GM12865 (cell line): ENCODE results near the gene CLIP2.

ENCODE experiments used
- DNase-seq: peaks from one replicate; pipeline ENCODE4 v3.0.0; 2010; ENCODE audit warnings: low read depth
- H3K4me3 ChIP-seq: 2 replicates; pipeline ENCODE4 v1.5.1; 2011; ENCODE audit warnings: mild to moderate bottlenecking, low read depth, low read length, control low read depth
- CTCF ChIP-seq: IDR thresholded peaks from 2 replicates; pipeline ENCODE4 v1.5.1; 2011; ENCODE audit warnings: low read length, control low read depth, low read depth, inconsistent platforms; ENCODE audit not compliant: insufficient read depth; ENCODE audit errors: missing control alignments

CLIP2 gene

GRCh38 chr7:74284781-74285259 is 4.4 kb upstream of the CLIP2 start:
- peak; percentile 88 for DNase-seq
- TF ChIP-seq CTCF = no peak
- H3K4me3 ChIP-seq = peak overlapping the region; percentile 28

- no peak for TF ChIP-seq CTCF
- no peak for DNase-seq
- no peak overlapping the region for H3K4me3 ChIP-seq
Observed at GRCh38 chr7:74286131-74286530, 3.1 kb upstream of the CLIP2 start.

DNA sequence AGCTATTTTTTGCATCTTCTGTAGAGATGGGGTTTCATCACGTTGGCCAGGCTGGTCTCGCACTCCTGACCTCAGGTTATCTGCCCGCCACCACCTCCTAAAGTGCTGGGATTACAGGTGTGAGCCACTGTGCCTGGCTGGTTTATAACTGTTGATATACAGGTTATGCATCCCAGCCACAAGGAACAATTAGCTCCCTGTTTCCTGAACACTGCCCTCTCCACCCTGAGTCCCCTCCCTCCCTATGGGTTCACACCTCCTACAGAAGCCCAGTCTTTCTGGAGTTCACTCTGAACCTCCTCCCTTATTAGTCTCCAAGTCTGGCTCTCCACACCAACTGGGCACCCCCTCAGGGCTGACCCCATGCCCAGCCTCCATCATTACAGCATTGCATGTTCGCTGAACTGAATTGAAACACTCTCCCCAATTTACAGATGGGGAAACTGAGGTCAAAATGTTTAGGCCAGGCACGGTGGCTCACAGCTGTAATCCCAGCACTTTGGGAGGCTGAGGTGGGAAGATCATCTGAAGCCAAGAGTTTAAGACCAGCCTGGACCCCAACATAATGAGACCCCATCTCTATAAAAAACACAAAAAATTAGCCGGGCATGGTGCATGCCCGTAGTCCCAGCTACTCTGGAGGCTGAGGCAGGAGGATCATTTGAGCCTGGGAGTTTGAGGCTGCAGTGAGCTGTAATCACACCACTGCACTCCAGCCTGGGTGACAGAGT is 1.7 kb upstream of the CLIP2 start:
- H3K4me3 ChIP-seq = peak overlapping the region; percentile 98
- TF ChIP-seq CTCF = no peak

GRCh38 chr7:74288034-74288881 is 949 bp upstream of the CLIP2 start:
- H3K4me3 ChIP-seq = peak overlapping the region; percentile 98
- peak; percentile 42 for DNase-seq
- TF ChIP-seq CTCF = no peak

More for the DNA sequence above, 1.7 kb upstream of the CLIP2 start:
- DNase-seq = no peak

- TF ChIP-seq CTCF = no peak
- H3K4me3 ChIP-seq = peak overlapping the region; percentile 70
- peak; percentile 44 for DNase-seq
Observed at GRCh38 chr7:74289659-74290552, 699 bp downstream of the CLIP2 start.

GRCh38 chr7:74290553-74290950 is 1.3 kb downstream of the CLIP2 start:
- no peak for DNase-seq
- H3K4me3 ChIP-seq = peak overlapping the region; percentile 70
- no peak for TF ChIP-seq CTCF
